Epithelial cell of proximal tubule (primary cell): ENCODE results near the gene SLC6A6. TPM values are rescaled to one million over a fixed set of nuclear protein-coding genes. Genes with fewer than 3 reads are reported as not detected.

ENCODE experiments used
- DNase-seq: peaks from one replicate; pipeline ENCODE4 v3.0.0-alpha.2; 2011; ENCODE audit warnings: low read depth
- H3K4me3 ChIP-seq: 2 replicates; pipeline ENCODE4 v1.5.1; 2011; ENCODE audit warnings: low read depth, mild to moderate bottlenecking, low read length
- total RNA-seq: library from RNA; depleted of rRNA; stranded (reverse); fragments of >200 nt; gene quantifications from 2 replicates; pipeline ENCODE4 v1.2.3, GENCODE V29; 2015
- TF ChIP-seq, protein P1 (sequence below): conservative IDR thresholded peaks from 2 replicates; pipeline ENCODE4 v1.5.1; 2012; ENCODE audit warnings: low read depth, mild to moderate bottlenecking, low read length

The SLC6A6 gene
- total RNA-seq, result 24.2 and 27.9 TPM in 2 replicates

DNA sequence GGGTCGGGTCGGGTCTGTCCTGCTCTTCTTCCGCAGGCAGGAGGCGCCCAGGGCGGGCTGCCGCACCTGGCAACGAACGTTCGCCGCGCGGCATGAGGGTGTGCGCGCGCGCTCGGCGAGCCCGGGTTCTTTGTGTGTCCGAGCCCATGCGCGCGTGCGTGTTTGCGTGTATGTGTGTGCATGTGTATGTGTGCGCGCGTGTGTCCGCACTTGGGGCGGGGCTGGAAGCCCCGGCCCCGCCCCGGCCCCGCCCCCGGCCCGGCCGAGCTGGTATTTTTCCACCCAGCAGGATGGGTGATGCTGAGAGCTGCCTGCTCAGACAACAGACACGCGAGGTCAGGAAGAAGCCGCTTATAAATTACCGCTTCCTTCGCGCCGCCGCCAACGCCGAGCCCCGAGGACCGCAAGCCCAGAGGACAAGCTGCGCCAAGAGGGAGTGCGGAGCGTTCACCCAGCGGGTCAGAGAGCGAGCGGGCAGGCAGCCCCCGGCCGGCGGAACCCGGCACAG, at the start of gene SLC6A6:
TSS of gene SLC6A6 (plus strand) at position 303 of the 508 bp plus-strand sequence. CDS start 41,029 bp downstream, outside the sequence.
- peak within 1 kb of the TSS; percentile 100 for H3K4me3 ChIP-seq
- TF ChIP-seq, protein P1, sequence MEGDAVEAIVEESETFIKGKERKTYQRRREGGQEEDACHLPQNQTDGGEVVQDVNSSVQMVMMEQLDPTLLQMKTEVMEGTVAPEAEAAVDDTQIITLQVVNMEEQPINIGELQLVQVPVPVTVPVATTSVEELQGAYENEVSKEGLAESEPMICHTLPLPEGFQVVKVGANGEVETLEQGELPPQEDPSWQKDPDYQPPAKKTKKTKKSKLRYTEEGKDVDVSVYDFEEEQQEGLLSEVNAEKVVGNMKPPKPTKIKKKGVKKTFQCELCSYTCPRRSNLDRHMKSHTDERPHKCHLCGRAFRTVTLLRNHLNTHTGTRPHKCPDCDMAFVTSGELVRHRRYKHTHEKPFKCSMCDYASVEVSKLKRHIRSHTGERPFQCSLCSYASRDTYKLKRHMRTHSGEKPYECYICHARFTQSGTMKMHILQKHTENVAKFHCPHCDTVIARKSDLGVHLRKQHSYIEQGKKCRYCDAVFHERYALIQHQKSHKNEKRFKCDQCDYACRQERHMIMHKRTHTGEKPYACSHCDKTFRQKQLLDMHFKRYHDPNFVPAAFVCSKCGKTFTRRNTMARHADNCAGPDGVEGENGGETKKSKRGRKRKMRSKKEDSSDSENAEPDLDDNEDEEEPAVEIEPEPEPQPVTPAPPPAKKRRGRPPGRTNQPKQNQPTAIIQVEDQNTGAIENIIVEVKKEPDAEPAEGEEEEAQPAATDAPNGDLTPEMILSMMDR, result peak; percentile 44
- DNase-seq, result peak; percentile 58

DNA sequence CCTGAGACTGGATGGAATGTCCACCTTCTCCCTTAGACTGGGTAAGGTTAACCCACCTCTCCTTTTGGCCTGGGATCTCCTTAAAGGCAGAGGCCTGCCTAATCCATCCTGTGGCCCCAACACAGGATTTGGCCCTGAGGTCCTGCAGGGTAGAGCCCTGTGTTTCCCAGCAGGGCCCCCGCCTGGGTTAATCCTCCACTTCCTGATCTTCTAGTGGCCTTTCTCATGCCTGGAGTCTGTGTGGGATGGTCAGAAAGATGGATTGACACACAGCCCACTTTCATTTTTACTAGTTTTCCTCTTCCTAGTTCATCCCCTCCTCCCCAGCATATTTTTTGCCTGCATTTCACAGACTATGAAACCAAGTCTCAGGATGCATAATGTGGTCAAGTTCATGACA, 48.9 kb upstream of the SLC6A6 start:
- H3K4me3 ChIP-seq, result no peak overlapping the region
- TF ChIP-seq, protein P1, result no peak
- no peak for DNase-seq

DNA sequence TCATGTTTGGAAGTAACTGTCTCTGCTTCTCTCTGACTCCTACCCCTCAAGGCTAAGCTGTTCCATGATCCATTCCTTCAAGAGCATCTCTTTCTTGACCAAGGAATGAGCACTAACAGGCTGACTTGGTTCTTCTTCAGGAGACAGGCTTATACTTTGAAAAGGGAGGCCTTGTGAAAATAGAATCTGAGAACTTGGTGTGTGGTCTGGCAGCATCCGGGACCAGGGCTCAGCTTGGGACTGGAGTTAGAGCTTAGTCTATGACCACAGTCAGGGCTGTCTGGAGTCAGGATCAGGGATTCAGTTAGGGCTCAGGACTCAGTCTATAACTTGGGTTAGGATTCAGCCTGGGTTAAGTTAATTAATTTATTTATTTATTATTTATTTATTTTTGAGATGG, 44.9 kb upstream of the SLC6A6 start:
- TF ChIP-seq, protein P1, result no peak
- DNase-seq, result no peak
- H3K4me3 ChIP-seq, result no peak overlapping the region

DNA sequence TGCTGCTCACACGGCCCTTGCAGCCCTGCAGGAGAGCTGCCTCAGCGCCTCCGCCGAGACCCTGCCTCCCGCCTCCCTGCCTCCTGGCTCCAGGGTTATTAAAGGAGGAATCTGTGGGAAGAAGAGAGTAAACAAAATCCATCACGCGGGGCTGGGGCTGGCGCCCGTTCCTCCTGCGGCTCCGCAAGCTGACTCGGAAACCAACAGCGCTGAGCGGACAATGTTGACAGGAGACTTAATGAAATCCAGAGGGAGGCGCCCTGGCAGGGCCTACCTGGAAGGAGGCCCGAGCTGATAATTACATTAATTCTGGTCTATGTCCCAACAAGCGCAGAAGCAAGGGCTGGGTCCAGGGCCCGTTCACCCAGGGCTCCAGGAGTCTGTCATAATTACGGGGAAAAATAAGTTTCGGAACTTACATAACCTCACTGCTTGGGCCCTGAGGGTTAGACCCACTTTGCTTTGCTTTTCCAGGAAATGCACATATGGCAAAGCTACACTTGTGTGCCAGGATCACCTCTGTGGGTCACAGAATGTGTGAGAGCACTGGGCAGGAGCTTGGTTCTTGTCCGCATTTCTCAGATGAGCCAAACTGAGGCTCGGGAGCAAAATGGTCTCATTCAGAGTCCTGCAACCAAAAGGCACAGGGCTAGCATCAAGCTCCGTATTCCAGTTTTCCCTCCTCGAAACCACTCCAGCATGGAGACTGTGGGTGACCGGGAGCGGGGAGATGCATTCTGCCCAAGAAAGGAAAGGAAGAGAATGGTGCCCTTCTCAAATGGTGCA, 43.8 kb upstream of the SLC6A6 start:
- TF ChIP-seq, protein P1, result no peak
- no peak overlapping the region for H3K4me3 ChIP-seq
- DNase-seq, result no peak

DNA sequence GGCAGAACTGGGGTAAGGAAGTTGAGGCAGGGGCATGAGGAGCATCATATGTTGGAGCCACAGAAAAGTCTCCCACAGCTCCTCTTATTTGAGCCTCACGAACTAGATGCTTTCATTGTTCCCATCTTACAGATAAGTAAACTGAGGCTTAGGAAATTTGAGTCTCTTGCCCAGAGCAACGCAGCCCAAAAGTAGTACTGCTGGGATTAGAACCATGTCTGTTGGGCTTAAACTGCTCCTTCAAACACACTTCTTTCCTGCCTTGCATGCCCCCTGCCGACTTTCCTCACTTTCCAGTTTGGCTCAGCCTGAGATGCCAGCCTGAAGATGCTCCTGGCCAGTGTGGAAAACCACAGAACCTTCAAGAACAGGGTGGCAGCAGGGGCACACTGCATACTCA, 43.1 kb upstream of the SLC6A6 start:
- no peak for DNase-seq
- TF ChIP-seq, protein P1, result no peak
- no peak overlapping the region for H3K4me3 ChIP-seq

DNA sequence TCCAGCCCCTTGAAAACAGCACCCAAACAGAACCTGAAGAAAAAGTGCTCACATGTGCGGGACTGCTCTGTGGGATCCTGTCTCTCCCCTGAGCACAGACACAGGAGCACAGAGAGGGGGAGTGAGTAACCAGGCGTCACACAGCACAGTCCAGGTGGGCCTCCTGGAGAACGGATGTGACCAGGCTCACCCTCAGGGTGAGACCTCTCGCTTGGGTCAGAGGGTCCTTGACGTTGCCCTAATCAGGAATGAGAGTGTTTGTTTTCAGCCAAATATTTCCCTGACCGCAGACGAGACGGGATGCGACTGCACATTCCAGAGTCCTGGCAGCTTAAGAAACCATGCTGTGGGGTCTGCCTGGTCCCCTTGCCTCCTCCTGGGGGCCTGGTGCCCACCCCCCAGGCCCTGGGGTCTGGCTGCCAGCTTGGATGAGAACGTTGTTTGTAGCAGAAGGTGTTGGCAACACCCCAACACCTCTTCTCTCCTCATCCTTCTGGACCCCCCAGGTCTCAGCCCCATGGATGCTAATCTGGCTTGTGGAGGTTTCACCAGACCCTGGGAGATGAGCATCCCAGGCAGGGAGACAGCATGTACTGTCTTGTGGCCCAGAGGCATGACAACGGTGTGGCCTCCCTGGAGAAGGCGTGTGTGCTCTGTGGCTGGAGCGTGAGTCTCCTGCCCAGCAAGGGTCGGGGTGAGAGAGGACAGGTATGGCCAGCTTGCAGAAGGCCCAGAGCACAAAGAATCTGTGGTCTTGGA, 42.1 kb upstream of the SLC6A6 start:
- H3K4me3 ChIP-seq, result no peak overlapping the region
- TF ChIP-seq, protein P1, result no peak
- DNase-seq, result no peak
